Activated CD4-positive, alpha-beta T cell treated with anti-CD3 and anti-CD28 coated beads, Interleukin-2, amount 50 U/mL, for 4 hours (primary cell): ENCODE data around the gene CAMSAP2.
A peak's percentile ranks its signal among the peaks of the same experiment; 100 is the strongest.

ENCODE experiments used
- DNase-seq, 2 experiments: peaks; one replicate each; pipeline ENCODE4 v3.0.0-alpha.2; 2020

The CAMSAP2 gene

DNA sequence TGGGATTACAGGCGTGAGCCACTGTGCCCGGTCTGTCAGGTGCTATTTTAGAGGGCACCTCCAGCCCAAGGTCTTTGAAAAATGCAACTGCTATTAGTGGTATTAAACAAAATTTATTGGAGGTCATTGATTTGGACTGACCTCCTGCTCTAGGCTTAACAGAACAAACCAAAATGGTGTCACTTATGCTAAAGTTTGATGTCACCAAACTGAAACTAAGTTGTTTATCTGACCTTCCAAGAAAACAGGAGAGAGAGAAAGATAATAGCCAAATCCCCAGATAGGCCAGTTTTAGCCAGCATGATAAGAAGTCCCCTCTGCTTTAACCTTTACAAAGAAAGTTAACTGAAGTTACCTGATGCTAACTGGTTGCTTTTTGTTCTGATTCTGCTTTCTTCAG is 147.9 kb downstream of the CAMSAP2 start:
- DNase-seq: no peak

GRCh38 chr1:200887036-200887435 is 148.3 kb downstream of the CAMSAP2 start:
- DNase-seq: no peak

DNA sequence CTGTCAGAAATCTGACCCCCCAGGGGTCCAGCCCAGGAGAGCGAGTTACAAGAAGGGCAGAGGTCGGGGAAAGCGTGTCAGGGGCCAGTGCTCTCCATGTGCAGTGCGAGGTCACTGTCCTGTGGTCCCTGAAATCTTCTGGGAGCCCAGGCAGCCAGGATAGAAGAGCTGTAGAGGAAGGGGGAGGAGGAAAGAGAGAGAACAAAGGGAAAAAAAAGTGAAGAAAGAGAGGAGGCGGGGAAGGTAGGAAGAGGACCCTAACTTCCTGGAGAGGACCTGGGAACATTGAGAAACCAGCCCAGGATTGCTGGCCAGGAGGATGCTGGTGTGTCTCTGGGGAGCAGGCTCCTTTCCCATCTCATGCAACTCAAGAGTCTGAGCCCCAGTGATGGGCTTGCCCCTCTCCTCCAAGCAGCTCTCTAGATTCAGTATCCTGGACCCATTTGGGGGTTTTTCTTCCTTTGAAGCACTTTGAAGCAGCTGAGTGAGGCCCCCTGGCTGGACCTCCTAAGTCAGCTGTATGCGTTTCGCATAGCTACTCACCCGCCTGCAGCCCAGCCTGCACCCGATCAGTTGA is 149.2 kb downstream of the CAMSAP2 start:
- DNase-seq: no peak

DNA sequence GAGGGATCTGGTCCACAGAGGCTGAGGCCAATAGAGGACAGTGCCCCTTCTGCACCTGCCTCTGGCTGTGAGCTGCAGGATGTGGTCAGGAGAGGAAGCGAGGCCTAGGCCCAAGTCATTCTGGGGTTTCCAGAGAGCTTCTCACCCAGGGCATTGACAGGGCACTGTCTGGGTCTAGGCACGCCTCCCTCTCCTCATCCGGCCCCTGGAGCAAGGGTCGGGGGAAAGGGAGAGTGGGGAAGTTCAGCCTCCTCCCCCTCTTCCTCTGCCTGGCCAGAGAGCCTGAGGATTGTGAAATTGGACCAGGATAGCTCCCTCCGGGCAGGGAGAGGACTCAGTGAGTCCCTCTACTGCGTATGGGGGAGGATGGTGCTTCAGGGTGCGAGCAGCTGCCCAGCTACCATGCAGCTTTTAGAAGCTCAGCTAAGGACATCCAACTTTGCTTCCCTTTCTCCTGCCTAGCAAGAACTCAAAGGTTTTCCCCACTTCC is 149.7 kb downstream of the CAMSAP2 start:
- peak; percentile 35 to 43 for DNase-seq

- DNase-seq: no peak
These were observed 150.9 kb downstream of the CAMSAP2 start for GRCh38 chr1:200889571-200889970.

- no peak for DNase-seq
These were observed 151.3 kb downstream of the CAMSAP2 start for GRCh38 chr1:200890027-200890426.

DNA sequence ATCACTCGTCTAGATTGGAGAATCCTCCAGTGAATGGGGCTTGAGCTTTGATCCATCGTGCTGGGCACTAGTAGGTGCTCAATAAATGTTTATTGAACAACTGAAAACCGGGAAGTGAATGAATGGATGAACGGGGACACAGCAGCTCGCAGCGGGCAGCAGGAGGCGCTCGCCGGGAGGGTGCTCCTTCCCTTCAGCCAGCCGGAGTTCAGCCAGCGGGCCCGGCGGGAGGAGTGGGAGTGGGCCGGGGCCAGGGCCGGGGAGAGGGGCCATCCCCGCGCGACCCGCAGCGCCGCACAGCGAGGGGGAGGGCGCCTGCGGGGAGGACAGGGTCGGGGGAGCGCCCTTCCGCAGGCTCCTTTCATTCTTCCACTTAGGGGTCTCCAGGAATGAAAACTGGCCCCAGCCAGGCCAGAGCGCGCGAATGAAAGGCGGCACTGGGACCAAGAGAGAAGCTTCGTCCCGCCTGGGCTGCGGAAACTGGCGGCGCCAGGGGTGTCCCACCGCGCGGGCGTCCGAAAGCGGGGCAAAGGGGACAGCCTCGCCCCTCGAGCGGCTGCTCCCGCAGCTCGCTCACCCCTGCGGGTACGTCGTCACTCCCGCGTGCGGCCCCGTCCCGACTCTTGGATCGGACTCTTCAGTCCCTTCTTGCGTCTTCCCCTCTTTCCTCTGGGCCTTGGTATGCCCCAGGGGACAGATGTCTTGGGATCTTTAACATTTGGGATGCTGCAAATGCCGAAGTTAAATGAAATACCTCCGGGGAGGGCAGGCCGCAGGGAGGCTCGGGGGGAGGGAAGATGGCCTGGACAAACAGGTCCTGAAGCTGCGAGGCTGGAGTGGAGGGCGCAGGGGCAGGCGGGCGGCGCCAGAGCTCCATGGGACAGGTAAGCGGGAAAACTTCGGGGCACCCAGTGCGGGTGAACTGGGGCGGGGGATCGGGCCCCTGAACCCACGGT is 152.4 kb downstream of the CAMSAP2 start:
- no peak for DNase-seq

DNA sequence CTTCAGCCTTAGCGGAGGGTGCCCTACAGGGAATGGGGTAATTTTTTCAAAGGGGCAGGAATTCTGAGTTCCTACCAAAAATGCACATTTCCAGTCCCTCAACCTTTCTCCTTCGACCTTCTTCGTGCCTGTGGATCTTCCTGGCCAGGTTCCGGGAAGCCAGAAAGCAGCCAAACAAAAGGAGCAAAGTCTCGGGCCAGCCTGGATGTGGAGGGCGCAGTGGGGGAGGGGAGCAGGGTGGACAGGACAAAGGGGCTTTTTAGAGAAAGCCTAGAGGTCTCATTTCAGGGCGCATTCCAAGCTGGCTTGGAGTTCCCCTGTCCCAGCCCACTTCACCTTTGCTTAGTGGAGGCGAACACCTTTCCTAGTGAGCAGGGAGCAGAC is 153.1 kb downstream of the CAMSAP2 start:
- no peak for DNase-seq

- DNase-seq: no peak
These were observed 153.9 kb downstream of the CAMSAP2 start for GRCh38 chr1:200892546-200892945.

DNA sequence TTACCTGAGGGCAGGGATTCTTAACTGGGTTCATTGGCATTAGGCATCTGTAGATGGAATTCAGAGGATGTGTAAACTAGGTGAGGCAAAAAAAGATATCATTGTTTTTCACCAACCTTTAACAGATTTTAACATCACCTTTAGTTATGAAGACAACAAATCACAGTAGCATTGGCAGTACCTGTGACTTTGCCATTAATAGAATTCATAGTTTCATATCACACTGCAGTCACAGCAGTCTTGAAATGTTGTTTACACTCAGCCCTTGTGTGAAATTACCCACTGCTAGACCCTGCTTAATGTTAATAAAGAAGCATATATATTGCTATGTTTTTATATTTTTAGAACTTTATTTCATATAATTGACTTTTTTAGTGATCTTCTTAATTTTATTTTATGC is 154.3 kb downstream of the CAMSAP2 start:
- no peak for DNase-seq

GRCh38 chr1:200893411-200893901 is 154.8 kb downstream of the CAMSAP2 start:
- DNase-seq: no peak

- no peak for DNase-seq
These were observed 156.2 kb downstream of the CAMSAP2 start, which contains the start of gene INAVA for GRCh38 chr1:200894712-200895442. TSS of gene INAVA (plus strand) at chr1:200894900. CDS start at chr1:200898401, 3,501 bp downstream.

- DNase-seq: no peak
These were observed 156.7 kb downstream of the CAMSAP2 start for GRCh38 chr1:200895443-200895789.

GRCh38 chr1:200895801-200896530 is 157.3 kb downstream of the CAMSAP2 start:
- DNase-seq: no peak

GRCh38 chr1:200896531-200897196 is 158.0 kb downstream of the CAMSAP2 start:
- DNase-seq: no peak

- DNase-seq: no peak
These were observed 158.6 kb downstream of the CAMSAP2 start for GRCh38 chr1:200897259-200897658.

GRCh38 chr1:200899015-200899386 is 160.3 kb downstream of the CAMSAP2 start:
- no peak for DNase-seq

- no peak for DNase-seq
These were observed 160.8 kb downstream of the CAMSAP2 start for GRCh38 chr1:200899451-200899915.

DNA sequence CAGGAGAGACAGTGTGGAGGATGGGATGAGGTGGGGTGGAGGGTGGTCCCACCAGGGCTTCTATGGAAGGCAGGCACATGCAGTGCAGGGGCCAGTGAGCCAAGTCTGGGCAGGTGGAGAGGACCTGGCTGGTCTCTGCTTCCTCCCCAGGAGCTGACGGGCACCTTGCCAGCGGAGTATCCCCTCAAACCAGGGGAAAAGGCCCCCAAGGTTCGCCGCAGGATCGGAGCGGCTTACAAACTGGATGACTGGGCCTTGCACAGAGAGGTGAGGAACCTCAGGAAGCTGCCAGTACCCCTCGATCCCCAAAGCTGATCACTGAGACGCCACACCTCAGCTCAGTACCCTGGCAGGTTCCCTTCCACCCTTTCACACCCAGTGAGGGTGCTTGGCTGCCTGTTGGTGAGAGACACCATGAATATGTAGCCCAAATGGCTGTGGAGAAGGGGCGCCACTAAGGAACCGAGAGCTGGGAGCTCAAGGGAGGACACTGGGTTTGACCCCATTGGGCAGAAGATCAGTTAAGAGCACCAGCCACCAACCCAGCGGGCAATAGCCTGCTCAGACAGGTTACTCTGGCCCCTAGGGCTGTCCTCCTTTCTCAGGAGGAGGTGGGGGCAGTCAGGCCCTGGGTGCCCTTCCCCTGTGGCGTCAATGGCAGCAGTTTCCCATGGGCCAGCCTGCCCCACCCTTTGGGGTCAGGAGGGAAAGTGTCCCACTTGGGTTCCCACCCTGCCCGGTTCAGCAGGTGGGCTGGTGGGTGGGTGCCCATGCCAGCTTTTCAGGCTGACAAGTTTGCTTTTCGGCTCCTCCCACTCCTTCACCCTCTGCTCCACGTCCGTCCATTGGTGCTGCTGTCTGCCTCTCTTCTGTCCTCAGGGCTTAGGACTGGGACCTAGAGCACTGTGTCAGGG is 161.5 kb downstream of the CAMSAP2 start:
- DNase-seq: no peak

GRCh38 chr1:200900877-200901276 is 162.2 kb downstream of the CAMSAP2 start:
- no peak for DNase-seq

DNA sequence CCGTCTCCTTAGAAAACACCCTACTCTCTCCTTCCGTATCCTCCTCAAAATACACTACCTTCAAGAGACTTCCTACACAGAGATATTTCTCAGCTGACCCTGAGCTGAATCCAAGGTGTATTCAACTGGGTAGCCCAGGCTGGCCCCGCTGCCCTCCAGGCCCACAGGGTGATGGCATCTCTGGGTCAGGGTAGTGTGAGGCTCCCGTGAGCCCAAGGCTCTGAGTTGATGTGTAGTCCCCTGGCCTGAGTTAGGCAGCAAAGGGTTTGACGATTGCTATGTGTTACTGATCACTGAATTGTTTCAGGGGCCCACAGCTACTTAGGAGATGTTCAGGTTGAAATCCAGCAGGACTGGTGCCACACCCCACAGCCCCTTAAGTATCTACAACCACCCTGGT is 162.7 kb downstream of the CAMSAP2 start:
- DNase-seq: no peak
